HCT116 (cell line): ENCODE data around the gene TRMU.

Experiments used
- EZH2 ChIP-seq: fragments of 200-600 bp; sonication (generic); IDR thresholded peaks from 2 replicates; pipeline ENCODE4 v1.6.1; 2017; ENCODE audit warnings: antibody characterized with exemption, mixed run types
- EZH2phosphoT487 ChIP-seq: fragments of 200-600 bp; IDR thresholded peaks from 2 replicates; pipeline ENCODE4 v1.6.1; 2018; ENCODE audit warnings: antibody characterized with exemption, borderline replicate concordance
- JUND ChIP-seq: IDR thresholded peaks from 2 replicates; pipeline ENCODE4 v1.6.1; 2012
- POLR2A ChIP-seq: IDR thresholded peaks from 2 replicates; pipeline ENCODE4 v1.7.0; 2011; ENCODE audit warnings: borderline replicate concordance; ENCODE audit not compliant: insufficient read depth, insufficient read length; ENCODE audit errors: extremely low read depth
- RAD21 ChIP-seq: IDR thresholded peaks from 2 replicates; pipeline ENCODE4 v1.6.1; 2012; ENCODE audit warnings: low read depth, mild to moderate bottlenecking
- SP1 ChIP-seq: IDR thresholded peaks from 2 replicates; pipeline ENCODE4 v1.6.1; 2012; ENCODE audit warnings: low read depth
- SRF ChIP-seq: IDR thresholded peaks from 2 replicates; pipeline ENCODE4 v1.6.1; 2012; ENCODE audit warnings: low read depth
- TF ChIP-seq, protein P1 (sequence below): IDR thresholded peaks from 2 replicates; pipeline ENCODE4 v1.6.1; 2012
- TF ChIP-seq, protein P2 (sequence below), 3 experiments: fragments of 200-600 bp in 1 of 3; sonication (generic) in 1 of 3; IDR thresholded peaks in 2 of 3; conservative IDR thresholded peaks in 1 of 3; 2 replicates each; pipeline ENCODE4 v1.5.1; 2012 to 2017; ENCODE audit warnings: low read depth in 2 of 3, low read length in 2 of 3, antibody characterized with exemption in 1 of 3, borderline replicate concordance in 1 of 3, control low read depth in 1 of 3, mild to moderate bottlenecking in 1 of 3, mixed read lengths in 1 of 3, mixed run types in 1 of 3, moderate library complexity in 1 of 3; ENCODE audit not compliant: insufficient read depth in 1 of 3
- TF ChIP-seq, protein P3 (sequence below): IDR thresholded peaks from 2 replicates; pipeline ENCODE4 v1.6.1; 2011; ENCODE audit warnings: mild to moderate bottlenecking, low read length, moderate library complexity; ENCODE audit not compliant: insufficient replicate concordance; ENCODE audit errors: extremely low read depth

DNA sequence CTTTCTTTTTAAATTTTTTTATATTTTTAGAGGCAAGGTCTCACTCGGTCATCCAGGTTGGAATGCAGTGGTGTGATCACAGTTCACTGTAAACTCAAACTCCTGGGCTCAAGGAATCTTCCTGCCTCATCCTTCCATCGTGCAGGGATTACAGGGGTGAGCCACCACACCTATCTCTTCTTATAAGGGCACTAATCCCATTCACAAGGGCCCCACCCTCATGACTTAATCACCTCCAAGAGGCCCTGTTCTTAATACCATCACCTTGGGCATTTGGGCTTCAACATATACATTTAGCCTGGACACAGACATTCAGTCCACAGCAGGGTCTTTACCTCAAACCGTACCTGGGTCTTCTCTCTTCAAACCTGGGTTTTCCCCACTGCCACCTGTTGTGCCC is 43.3 kb upstream of the TRMU start:
- TF ChIP-seq POLR2A, result no peak
- TF ChIP-seq, protein P1, sequence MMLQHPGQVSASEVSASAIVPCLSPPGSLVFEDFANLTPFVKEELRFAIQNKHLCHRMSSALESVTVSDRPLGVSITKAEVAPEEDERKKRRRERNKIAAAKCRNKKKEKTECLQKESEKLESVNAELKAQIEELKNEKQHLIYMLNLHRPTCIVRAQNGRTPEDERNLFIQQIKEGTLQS, result no peak
- no peak for TF ChIP-seq SRF
- no peak for TF ChIP-seq JUND
- no peak for TF ChIP-seq EZH2phosphoT487
- TF ChIP-seq, protein P2, sequence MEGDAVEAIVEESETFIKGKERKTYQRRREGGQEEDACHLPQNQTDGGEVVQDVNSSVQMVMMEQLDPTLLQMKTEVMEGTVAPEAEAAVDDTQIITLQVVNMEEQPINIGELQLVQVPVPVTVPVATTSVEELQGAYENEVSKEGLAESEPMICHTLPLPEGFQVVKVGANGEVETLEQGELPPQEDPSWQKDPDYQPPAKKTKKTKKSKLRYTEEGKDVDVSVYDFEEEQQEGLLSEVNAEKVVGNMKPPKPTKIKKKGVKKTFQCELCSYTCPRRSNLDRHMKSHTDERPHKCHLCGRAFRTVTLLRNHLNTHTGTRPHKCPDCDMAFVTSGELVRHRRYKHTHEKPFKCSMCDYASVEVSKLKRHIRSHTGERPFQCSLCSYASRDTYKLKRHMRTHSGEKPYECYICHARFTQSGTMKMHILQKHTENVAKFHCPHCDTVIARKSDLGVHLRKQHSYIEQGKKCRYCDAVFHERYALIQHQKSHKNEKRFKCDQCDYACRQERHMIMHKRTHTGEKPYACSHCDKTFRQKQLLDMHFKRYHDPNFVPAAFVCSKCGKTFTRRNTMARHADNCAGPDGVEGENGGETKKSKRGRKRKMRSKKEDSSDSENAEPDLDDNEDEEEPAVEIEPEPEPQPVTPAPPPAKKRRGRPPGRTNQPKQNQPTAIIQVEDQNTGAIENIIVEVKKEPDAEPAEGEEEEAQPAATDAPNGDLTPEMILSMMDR (IDR thresholded peaks at IDR 0.05 in 2 of 3, conservative IDR thresholded peaks at IDR 0.05 in 1 of 3; ENCODE audit: borderline replicate concordance in 1 of 3, insufficient read depth in 1 of 3, low read depth in 2 of 3, low read length in 2 of 3), result no peak
- TF ChIP-seq EZH2, result no peak
- TF ChIP-seq, protein P3, sequence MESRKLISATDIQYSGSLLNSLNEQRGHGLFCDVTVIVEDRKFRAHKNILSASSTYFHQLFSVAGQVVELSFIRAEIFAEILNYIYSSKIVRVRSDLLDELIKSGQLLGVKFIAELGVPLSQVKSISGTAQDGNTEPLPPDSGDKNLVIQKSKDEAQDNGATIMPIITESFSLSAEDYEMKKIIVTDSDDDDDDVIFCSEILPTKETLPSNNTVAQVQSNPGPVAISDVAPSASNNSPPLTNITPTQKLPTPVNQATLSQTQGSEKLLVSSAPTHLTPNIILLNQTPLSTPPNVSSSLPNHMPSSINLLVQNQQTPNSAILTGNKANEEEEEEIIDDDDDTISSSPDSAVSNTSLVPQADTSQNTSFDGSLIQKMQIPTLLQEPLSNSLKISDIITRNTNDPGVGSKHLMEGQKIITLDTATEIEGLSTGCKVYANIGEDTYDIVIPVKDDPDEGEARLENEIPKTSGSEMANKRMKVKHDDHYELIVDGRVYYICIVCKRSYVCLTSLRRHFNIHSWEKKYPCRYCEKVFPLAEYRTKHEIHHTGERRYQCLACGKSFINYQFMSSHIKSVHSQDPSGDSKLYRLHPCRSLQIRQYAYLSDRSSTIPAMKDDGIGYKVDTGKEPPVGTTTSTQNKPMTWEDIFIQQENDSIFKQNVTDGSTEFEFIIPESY, result no peak
- no peak for TF ChIP-seq RAD21
- TF ChIP-seq SP1, result no peak
